HG02623 (cell line): Measurements from ENCODE around the gene MPRIP.

ENCODE experiments used
- ATAC-seq: cut with Tn5 transposase; IDR thresholded peaks from one replicate; pipeline ENCODE4 v1.9.1; 2021; ENCODE audit warnings: moderate library complexity; ENCODE audit not compliant: unreplicated experiment

Gene MPRIP

DNA sequence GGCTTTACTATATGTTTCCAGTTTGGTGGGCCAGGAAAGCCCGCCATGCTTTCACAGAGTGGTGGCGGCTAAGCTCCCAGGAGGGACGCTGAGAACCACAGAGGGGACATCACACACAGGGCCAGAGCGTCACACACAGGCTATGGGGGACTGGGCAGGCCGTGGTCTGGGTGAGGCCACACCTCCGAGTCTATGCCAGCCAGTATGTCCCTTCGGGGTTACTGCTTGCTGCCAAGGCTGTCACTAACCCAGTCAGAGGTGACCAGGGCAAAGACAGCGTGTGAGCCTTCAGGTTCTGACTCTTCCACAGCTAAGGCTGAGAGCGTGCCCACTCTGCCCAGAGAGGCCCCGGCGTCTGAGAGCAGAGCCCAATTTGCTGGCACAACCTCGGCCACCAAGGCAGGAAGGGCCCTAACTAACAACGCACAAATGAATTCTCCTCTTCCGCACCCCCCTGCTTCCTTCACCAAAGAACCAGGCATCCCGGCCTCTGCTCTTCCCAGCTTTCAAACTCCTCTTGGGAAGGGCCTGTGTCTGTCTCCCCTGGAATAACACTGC, 161.0 kb downstream of the MPRIP start:
- no peak for ATAC-seq

DNA sequence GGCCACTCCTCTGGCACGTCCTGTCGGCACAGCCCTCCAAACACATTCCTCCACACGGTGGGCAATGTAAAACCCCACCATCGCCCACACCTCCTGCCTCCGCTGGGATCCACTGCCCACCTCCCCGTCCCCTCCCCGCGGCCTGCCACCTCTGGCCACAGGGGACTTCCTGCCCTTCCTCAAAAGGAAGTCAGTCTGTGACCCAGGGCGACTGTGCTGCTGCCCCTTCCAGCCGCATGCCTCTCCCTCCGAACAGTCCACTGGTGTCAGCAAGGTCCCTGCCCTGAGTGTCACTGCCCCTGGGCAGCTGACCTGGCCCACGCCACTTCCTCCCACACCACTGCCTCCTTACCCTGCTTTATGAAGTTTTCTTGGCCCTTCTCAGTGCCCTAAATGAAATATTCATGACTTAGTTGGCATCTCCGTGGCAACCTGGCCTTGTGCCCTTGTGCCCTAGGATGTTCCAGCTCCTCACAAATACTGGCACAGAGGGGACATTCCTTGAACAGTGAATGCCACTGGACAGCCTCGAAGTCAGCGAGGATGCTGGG, 161.9 kb downstream of the MPRIP start:
- no peak for ATAC-seq

DNA sequence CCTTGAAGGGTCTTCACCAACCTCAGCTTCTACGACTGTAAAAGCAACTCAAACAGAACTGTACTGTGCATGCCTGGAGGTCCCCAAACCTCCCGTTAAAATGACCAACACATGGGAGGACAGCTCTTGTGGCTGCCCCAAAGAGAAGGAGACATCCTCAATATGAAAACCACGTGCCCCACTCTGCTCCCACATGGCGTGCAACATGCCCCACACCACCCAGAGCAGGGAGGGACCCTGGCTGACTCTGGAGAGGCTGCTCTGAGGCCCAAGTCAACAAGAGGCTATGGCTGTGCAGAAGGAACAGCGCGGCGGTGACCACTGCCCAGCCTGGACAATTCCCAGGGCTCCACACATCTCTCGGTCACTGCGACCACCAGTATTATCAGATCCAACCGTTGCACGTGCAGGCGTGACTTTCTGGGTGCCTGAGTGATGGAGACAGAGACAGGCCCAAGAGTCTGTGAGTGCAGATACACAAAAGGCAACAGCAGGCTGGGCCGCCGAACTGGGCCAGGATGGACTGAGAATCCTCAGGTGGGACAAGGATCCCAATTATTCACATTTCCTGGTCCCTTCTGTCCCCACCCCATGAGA, 162.5 kb downstream of the MPRIP start:
- ATAC-seq = no peak

DNA sequence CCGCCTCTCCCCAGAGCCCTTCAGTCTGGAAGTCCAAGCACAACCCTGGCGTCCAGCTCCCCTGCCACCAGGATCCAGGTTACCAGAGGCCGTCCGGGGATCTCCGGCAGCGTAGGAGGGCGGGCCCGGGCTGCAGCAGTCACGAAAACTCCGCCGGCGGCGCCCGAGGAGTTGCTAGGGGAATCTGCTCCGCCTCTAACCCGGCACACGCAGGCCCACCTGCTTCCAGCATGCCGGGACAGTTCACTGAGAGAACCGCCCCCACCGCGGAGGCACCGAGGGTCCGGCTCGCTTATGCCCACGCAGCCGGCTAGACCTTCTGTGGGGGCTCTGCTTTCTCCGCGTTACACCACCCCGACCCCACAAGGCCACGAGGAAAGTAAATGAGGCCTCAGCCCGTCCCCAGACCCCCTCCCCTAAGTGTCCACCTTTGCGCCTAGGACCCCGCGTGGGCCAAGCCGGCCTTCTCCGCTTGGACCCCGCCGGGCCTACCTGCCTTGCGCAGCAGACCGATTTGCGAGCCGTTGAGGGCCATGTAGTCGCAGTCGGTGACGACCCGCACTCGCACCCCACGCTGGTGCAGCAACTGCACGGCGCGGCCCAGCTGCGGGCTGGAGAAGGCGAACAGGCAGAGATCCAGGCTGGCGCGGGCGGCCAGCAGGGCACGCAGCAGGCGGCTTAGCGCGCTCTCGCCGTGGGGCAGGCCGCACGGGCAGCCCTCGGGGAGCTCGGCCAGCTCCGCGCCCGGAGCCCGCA, 163.3 kb downstream of the MPRIP start:
- no peak for ATAC-seq

DNA sequence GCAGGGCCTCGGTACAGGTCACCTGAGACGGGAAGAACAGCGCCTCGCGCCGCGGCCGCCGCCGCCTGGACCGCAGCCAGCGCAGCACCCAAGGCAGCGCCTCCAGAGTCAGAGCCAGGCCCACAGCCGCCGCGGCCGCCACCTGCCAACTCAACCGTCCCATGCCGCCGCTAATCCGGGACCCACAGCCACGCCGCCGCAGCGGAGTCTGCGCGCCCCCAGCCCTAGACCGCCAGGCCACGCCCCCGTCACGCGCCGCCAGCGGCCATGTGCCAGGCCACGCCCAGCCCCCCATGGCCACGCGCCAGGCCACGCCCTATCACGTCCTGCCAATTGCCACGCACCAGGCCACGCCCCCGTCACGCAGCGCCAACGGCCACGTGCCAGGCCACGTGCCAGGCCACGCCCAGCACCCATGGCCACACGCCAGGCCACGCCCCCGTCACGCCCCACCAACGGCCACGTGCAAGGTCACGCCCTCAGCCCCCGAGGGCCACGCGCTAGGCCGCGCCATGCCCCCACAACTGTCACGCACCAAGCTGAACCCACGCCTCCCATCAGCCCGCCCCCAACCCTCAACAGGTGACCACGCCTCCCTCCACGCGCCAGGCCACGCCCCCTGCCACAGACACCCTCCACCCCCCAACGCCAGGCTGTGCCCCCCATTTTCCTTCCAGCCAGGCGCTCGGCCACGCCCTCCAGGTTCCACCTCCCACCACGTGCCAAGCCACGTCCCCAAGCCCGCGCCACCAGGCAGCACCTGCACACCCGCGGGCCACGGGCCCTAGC, 164.1 kb downstream of the MPRIP start, which contains the start of gene PLD6:
TSS of gene PLD6 (minus strand) at position 210 of the 789 bp plus-strand sequence. CDS start at position 163, 47 bp downstream.
- ATAC-seq = no peak

DNA sequence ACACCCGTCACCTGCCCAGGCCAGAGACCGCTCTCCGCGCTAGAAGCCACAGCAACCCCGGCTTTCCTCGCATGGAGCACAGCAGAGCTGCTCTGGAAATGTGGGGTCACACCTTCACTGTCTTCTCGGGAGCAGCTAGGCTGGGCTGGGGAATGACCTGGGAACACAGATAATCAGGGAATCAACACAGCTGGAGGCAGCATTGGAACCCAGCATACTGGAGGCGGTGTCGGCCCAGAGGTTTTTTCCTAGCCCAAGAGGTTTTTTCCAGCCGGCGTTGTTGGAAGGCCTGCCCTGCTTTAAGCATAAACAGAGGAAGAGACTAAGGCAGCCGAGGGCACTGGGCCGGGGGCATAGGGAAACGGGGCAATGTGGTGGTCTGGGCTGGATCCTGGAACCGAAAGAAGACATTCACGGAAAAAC, 164.7 kb downstream of the MPRIP start:
- no peak for ATAC-seq

DNA sequence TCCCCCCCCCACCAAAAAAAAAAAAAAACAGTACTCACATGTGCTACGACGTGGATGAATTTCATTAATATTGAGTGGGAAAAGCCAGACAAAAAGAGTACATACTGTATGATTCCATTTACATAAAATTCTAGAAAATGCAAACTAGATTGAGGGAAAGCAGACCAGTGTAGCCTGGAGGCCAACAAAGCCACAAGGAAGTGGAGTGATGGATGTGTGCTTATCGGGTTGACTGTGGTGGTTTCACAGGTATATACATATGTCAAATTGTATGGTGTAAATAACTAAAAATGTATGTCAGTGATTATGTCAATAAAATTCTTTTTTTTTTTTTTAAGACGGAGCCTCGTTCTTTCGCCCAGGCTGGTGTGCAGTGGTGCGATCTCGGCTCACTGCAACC, 165.7 kb downstream of the MPRIP start:
- ATAC-seq = no peak

DNA sequence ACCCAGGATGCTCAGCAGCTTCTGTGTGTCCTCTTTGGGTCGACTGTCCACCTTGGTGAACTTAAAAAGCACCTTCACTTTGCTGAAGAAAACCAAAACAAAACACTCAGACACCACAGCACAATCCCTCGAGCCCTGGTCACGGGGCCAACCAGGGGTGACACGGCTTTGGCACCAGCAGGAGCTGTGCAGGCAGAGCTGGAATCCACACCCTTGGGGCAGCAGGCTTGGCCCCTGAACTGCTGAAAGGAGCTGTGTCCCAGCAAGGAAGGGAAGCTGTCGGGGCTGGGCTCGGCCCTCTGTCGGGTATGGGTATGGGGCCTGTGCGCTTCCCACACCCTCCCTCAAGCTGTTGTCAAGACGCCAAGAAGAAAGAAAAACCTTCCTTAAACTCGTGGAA, 171.5 kb downstream of the MPRIP start:
- no peak for ATAC-seq

DNA sequence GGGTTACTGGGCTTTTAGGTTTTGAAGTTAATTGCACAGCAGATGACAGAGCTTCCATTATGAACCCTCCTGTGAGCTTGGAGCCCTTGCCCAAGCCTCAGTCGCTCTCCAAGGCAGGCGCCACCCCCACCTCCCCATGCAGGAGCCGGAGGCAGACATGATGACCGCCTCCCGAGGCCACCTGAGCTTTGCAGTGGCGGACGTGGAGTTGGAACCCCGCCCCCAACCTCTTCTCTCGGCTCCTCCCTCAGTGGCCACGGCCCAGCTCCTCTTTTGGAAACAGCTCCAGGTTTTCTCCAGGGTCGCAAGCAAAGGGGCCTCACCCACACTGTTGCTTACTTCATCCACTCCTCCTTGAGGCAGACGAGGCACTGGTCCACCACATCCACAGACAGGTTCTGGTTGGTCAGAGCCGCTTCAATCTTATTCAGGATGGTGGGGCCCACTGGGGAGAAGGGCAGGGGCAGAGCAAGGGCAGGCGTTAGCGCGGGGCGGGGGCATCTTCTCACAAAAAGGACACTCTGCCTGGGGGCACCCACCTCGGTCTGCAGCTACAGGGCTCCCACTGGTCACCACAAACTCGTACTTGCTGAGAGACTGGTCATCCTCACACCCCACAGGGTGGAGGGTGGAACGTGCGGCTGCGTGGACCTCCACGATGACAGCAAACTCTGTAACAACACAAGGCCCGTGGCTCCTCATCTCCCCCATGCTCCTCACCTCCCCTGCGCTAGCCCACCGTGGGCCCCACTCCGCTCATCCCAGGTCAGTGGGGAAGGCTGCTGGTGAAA, 172.6 kb downstream of the MPRIP start:
- ATAC-seq = no peak

DNA sequence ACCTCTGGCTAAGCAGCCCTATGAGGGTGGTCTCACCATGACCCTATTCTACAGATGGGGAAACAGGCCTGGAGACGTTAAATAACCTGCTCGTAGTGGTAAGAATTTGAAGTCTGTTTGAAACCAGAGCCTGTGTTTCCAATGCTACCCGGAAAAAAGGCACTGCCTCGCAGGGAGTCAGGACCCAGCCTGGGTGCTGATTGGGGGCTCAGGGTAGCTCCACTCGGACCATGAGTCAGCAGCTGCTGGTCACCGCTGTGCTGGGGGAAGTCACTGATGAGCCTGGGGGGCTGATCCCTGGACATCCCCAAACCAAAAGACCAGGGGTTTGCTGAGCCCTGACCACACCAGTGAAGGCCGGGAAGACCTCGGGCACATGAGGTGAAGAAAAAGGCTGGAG, 173.3 kb downstream of the MPRIP start:
- no peak for ATAC-seq

DNA sequence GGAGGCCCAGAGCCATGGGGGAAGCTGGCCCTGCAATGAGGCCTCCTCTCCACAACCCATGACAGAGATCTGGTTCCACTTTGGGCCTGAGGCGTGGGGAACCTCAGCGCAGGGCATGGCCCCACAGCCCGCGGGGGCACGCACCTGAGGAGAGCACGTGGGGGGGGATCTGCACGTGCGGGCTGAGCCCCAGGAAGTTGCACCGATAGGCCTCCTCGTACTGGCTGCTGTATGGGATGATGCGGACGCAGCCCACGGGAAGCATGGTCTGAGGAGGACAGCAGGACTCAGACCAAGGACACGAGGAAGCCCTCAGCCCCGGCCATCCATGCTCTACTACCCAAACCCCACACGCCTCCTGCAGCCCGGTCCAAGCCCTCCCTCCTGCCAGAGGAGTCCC, 174.0 kb downstream of the MPRIP start:
- ATAC-seq = no peak

DNA sequence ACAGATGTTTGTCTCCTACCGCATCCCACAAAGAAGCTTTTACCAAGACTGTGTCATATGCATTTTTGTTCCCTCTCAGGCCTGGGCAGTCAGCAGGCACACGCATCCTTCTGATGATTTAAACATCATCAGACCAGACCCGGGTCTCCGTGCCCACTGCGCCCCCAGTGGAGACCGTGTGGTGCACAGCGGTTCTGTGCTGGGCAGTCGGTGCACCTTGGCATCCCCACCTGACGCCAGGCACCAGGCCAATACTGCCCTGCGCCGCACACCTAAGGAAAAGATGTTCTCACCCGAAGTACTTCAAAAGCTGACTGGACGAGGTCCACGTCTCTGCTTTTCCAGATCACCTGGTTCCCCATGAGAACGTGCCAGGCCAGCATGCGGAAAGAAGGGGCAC, 174.5 kb downstream of the MPRIP start:
- ATAC-seq = no peak

DNA sequence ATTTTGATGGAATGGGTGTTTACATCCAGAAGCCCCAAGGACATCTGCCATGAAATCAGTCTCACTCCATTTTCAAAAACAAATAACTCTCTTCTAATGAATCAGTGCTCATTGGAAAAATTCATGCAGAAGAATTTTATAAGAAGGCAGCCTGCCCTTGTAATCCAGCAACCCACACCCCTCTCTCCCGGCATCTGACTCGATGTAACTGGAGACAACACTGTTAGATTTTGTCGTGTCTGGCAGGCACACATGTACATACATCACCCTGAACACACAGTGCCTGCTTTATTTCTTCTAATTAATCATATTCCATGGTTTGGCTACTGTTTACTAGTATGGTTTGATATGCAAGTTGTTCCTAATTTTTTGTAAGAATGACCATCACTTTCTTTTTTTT, 175.7 kb downstream of the MPRIP start:
- no peak for ATAC-seq

DNA sequence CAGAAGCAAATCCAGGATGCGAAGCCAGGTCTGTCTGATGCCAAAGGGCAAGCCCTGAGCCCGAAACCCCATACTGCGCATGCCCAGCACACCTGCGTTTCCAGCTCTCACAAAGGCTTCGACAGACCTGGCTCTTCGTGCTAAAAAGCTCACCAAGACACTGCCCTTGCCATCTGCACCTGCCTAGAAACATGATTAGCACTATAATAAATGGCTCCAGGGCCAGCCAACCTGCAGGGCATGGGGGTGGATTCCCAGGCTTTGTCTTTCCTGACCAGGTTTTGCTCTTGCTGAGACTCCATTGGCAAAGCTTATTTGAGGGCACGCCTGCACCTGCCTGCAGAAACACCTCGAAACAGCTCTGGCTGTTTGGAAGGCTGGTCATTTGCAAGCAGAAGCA, 178.3 kb downstream of the MPRIP start:
- no peak for ATAC-seq

DNA sequence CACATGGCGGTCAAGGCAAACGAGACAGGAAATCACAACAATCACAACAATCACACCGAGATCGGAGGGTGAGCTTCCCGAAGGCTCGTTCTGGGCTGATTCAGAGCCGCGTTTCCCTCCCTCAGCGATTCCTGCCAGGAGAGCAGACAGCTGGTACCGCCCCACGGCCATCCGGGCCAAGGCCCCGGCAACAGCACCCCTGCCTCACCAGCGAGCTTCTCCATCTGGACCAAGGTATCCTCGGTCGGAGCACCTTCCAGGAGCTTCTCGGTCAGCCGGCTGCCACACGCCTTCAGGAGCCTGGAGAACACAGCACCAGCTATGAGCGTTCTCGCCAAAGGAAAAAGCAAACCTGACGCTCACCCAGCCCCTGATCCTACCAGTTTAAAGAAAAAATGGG, 179.1 kb downstream of the MPRIP start:
- ATAC-seq = no peak

DNA sequence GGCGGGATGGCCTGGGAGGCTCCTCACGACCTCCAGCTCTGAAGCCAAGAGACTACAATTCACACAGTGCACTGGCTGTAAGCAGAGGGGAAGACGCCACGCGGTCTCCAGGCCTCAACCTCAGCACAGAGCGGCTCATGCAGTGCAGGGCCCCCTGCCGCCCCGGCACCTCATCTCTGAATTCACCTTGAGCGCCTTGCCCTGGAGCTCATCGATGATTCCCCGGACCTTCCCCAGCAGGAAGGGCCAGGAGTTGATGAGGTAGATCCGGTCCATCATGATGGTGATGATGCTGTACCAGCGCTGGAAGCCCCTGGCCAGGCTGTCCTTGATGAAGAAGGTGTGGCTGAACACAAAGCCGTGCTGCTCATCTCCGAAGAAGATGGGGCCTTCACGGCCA, 181.5 kb downstream of the MPRIP start:
- no peak for ATAC-seq

DNA sequence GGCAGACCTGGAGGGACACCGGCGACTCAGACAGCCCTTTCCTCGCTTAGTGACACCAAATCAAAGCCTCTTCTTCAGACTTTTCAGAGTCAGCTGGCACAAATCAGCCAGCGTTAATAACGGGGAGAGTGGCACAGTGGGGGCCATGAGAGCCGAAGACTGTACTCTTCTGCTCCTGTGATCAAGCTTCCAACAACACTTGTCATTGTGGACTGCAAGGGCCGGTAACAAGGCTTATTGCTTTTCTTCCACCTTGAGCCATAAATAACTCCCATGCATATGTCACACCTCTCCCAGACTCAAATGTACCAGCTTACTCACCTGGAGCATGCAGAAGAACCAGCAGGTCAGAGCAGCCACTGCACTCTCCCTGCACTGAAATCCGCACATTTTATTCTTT, 181.9 kb downstream of the MPRIP start:
- no peak for ATAC-seq

DNA sequence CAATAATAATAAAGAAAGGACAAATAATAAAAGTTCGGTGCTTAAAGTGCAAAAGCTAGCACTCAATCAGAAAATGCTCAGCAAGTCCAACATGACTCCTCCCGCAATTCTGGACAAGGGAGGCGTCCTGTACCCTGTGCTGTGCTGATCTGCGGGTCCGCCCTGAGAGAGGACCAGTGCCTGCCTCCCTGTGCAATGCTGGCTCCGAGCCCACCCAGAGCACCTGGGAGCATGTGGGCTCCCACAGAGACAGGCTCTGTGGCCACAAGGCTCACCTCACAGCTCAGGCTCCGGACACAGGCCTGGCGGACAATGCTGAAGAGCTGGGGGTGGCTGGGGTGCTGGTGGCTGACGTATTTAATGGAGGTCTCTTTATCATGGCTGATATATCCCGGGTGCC, 183.6 kb downstream of the MPRIP start:
- no peak for ATAC-seq

DNA sequence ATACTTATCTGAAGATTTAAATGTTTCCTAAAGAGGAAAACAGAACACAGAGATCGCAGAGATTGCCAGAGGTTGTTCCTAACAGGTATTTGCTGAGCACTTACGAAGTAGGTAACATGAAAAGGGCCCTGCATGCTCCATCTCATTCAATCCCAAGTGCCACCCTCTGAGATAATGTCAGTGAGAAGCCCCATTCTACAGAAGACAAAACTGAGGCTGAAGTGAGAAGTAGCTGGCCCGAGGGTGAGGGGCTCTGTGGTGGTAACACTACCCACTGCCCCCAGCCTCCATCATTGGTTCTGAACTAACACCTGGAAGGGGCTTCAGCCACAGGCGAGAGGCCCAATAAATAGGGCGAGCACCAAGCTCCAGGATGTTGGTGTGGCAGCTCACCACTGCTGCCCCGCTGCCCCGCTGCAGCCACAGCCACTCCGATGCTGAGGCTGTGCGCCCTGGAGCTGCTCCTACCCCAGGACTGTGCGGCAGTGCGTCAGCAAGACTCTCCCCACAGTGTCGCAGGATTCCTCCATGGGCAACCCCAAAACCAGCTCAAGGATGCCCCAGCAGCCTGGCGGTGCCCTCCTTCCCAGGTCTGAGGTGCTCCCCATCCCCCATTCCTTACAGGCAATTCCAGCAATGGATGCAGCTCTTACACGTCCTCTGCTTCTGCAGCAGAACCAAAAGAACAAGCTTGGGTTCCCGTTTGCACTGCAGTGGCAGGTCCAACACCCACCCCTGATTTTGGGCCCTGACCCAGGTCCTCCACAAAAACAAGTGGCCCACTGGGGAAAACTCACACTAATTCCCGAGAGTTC, 184.4 kb downstream of the MPRIP start:
- ATAC-seq = no peak
